GM18511 (cell line): ENCODE results near the gene SLC19A1.

Experiments used
- ATAC-seq: cut with Tn5 transposase; IDR thresholded peaks from one replicate; pipeline ENCODE4 v1.9.1; 2021; ENCODE audit warnings: mild to moderate bottlenecking, moderate library complexity; ENCODE audit not compliant: unreplicated experiment

The SLC19A1 gene

DNA sequence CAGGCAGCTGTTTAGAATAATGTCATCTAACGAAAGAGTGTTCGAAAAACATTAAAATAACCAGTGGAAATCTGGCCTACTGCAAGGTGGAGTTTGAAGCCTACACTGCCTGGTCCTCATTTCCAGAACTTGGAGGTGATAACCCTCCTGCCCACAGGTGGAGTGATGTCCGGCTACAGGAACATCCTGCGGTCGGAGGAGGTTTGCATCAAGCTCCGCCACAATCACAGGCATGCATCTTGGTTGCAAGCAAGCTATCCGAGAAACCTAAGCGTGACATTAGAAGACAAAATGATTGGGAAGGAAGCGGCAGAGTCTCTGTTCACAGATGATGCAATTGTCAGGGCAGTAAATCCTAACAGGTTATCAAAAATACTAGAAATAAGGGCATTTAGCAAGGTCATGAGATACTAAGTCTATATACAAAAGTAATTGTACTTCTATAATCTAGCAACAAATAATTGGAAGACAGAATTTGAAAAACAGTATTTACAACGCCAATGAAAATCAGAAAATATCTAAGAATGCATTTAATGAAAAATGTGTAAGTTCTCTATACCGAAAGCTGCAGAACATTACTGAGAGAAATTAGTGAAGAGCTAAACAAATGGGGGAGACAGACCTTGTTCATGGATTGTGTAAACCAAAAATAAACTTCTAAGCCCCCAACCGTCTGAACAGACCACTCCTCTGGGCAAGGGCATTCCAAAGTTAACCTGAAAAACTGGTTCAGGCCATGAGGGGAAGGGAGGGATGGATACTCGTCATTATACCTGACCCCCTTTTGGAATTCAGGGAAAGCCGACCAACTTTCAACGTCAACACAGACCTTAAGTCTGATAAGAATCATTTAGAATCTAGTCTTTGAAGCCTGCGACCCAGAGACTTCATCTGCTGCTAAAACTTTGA lies 4.7 kb upstream of the SLC19A1 start:
- no peak for ATAC-seq

DNA sequence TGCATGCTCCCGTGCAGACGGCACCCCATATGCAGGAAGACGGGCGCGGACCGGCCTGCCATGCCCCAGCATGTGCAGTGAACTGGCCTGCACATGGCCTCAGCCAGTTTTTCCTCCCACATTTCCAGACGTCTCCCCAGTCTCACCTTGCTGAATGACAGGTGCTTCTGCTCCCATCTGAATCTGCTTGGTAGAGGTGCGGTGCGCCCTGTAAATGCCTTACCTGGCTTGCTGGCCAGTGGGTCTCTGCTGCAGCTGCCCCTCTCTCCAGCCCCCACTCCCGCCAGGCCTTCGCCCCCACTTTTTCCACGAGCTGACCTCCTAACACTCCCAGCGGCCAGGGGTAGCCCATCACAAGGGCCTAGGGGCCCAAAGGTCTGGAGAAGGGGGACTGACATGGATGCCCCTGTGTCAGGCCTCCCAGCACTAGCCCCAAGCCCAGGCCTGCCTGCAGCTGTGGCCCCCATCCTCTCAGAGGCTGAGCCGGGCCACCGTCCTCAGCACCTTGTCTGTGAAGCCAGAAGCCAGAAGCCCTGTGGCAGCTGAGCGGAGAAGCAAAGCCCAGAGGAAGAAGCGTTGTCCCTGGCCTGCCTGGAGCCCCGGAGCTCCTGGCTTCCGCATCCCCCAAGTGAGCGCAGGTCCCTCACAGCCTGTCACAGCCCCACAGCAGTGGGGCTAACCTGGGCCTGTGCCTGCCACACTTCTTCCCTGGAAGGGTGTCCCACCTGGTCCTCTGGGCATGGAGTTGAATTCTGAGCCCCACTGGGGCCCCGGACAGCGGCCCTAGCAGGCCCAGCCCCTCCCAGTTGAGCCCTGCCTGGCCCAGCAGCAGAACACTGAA lies 3.7 kb upstream of the SLC19A1 start:
- no peak for ATAC-seq

DNA sequence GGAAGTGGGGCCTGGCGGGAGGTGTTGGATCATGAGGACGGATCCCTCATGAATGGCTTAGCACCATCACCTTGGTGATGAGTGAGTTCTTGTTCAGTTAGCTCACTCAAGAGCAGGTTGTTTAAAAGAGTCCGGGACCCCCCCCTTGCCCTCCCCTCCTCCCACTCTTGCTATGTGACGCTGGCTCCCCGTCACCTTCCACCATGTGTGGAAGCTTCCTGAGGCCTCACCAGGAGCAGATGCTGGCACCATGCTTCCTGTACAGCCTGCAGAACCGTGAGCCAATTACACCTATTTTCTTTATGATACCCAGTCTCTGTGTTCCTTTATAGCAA lies 3.0 kb upstream of the SLC19A1 start:
- no peak for ATAC-seq

DNA sequence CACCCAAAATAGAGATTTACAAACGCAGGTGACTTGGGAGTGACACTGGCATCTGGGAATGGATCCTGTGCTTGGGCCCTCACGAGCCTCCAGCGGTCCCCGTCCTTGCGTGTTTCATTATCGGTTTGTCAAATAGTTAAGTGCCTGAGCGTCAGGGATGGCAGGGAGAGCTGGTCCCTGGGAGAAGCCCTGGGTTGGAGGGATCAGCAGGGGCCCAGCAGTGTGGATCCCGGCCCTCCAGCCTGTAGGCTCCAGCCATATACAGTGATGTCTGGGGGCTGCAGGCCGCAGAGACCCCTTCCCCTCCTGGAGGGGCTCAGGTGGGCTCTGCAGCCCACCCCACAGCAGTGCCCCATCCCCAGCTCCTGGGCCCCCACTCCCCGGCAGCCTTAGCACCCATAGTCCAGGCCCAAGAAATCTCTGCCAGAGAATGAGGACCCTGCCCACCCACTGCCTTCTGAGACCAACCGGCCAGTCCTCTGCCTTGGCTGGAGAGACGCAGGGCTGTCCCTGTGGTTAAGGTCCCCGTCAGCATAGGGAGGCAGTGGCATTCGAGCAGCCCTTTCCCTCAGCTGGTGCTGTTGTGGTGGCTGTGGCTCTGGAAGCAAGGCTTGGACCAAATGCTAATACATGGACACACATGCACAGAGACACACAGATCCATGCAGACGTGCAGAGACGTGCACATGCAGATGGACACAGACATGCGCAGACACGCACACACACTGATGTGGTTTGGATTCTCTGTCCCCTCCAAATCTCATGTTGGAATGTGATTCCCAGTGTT lies 2.4 kb upstream of the SLC19A1 start:
- ATAC-seq: no peak

DNA sequence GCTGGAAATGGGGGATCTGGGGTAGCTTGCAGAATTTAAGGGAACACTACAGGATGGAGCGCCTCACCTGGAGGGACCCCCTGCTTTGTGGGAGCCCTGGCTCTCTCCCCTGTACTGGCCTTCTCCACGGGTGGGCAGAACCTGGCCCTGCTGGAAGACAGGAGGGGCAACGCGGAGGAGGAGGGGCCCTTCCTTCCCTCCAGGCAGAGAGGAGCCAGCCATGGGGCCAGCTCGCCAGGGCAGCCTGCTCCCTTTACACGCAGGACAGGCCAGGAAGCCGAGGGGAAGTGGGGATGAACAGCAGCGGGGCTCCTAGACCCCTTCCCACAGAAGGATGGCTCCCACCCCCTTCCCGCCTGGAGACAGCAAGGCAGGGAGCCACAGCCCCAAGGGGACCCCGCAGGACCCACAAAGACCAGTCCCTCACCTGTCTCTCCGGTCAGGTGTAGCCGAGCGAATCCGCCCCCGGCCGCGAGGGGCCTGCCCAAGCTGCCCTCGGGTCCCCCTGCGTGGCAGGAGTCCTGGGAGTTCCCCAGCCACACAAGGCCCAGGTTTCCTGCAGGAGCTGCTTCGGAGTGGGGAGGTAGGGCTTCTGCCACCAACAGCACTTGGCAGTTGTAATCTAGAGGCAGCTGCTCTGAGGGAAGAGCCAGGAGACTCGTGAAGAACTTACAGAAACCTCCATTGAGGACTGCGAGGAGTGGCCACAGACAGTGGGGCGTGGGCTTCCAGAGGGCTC lies 1.6 kb upstream of the SLC19A1 start:
- ATAC-seq: no peak

DNA sequence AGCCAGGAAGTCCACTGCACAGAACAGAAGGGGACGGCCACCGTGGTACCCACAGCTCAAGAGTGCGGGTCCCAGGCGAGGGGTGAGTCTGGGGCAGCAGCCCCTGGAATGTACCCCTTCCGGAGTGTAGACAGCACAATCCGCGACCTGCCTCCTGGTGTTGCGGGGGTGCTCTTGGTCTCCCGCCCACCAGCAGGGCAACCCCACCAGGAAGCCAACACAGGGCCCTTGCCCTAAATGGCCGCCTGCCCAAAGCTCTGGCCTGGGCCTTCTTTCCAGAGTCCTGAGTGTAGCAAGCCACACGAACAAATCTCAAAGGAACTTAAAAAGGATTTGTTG lies 1.1 kb upstream of the SLC19A1 start:
- no peak for ATAC-seq

DNA sequence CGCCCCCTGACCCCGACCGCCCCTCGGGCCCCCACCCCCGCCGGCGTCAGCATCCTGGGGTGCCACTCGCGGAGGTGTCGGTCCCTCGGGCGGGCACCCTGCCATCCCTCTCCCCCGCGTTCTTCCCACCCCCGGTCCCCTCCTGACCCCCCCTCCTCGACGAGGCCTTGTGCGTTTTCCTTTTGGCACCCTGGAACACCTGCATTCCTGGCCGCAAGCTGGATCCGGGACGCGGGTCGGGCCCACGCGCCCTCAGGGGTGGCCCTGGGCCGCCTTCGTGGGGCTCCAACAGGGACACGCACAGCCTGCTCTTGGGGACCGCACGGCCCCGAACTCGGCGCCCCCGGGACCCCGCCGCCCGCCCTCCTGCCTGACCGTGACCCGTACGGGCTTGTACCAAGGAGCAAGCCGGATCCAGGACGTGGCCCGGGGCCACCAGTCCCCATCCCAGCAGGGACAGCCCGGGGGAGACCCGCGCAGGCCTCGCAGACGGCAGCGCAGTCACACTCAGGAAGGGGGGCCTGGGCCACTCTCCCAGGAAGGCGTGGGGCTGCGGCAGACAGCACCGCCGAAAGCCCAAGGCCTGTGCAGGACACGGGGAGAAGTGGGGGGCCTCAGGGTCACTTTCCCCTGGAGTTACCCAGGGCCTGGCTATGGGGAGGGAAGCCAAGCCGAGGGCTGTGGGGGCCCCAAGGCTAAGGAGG lies 579 bp upstream of the SLC19A1 start:
- ATAC-seq: no peak

DNA sequence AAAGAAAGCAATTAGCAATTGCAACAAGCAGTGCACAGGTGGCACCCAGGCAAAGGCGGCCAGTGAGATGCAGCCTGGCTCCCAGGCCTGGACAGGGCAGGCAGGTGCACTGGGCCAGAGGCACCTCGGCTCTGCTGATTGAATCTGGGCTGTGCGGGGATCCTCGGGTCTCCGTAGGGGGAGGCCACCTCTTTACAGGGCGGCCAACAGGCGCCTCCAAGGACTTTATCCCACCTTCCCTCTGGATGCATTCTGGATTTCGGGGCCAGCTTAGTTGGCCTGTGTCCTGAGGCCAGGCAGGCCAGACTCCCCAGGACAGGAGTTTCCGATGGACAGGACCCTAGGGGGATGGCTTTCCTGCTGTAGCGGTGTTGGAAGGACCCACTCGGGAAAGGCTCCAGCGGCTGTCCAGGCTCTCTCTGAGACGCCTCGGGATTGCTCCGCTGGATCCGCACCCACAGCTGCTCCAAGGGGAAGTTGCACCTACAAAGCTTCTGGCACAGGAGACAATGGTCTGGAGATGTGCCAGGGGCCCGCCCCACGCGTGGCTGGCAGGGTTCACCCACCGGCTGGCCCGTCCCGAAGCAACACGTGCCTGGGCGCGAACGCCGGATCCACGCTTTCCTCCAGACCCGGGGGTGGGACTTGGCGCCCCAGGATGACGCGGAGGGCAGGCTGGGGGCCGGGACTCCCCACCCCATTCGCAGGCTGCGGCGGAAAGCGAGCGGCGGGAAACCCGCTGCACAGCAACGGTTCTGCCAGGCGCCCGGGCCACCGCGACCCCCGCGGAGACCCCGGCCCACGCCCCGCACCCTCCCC lies 810 bp downstream of the SLC19A1 start:
- peak; percentile 61 for ATAC-seq

DNA sequence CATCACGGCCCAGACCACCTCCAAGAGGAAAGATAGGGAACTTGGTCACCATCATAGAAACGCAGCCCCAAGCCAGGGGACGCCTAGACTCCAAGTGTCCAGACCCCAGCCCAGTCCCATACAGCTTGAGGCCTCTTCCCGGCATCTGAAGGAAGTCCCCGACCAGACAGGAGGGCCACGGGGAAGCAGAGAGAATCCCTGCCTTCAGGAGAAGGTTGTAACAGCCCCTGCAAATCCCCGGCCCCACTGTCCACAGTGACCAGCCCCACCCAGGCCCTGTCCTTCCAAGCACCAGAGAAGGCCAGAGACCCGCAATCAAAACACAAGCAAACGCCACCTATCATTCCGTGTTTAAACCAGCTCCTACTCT lies 1.7 kb downstream of the SLC19A1 start:
- ATAC-seq: no peak

DNA sequence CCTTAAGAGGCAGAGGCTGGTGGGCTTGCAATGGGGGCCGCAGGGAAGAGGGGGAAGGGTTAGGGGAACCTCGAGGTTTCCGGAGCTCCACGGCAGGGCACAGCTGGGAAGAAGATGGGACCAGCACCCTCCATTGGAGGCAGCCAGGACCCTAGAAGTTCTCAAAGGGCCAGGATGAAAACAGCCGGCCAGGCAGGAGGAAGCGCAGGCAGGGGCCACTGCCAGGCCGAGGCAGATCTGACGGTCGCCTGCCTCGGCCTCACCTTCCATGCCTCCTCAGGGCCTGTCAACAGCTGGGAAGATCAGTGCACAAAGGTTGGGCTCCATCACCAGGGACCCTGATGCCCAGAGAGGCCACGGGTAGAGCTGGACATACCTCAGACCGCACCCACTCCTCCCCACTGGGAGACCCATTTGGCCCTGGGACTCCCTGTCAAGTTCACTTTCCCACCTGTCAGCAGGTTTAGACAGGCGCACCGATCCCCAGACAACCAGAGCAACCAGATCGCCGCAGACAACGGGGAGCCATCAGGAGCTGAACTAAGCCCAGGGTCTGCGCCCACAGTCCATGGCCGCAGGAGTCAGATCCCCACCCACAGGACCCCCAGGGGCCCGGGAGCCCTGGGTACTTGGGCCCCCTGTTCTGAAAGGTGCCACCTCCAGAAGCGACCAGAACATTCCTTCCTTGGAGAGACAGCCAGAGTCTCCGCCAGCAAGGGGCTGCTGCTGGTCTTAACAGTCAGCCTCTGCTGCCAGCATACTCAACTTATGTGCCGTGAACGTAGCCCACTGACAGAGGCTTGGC lies 2.2 kb downstream of the SLC19A1 start:
- no peak for ATAC-seq

DNA sequence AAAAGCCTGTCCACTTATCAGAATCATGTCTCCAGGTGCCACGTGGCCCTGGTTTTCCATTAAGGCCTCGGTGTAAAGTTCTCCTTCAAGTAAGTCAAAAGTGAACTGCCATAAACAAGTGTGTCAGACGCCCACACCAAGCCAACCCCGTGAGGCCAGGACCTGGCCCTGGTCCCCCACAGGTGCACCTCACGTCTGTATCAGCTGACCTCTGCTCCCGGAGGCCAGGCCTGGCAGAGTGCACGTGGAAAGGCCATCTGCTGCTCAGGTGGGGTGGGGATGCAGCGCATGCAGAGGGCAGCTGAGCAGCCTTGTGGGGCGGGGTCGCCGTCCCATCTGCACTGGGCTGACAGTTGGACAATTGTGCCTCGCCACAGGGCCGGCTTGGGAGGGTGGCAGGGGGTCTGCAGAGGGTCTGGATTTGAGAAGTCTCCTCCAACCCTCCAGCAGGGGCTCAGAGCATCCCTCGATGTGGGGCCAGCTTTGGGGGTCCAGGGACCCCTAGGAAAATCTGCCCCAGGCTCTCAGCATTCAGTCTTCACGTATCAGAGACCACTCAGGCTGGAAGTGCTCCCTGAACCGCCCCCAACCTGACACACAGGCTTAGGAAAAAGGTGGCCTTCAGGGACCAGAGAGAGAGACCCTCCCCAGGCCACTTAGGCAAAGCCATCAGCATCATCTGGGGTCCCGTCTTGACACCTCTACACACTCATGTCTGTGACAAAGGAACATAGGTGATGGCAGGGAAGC lies 3.0 kb downstream of the SLC19A1 start:
- no peak for ATAC-seq

DNA sequence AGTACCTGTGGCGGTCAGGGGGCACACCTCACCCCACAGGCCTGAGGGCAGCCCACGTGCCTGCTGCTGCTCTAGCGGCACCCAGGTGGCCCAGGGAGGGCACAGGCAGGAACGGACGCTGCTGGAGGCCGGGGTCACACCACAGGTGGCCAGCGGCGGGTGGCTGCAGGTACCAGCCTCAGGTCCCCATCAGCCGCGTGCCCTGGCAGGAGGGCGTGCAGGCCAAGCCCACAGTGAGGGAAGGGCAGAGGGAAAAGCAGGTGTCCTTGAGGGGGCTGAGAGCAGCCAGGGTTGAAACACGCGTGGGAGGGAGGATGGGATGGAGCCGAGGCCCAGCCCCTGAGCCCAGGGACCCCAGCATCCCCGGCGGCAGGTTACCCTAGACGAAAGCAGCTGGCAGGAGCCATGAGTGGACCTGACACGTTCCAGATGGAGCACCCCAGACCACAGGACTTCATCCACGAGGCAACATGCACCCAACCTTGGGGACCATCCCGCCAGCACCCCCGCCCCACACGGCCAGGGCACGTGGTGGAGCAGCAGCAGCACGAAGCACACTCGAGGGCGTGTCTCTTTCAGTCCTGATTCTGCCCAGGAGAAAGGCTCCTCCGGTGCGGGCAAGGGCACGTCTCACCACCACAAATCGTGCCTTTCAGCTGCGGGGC lies 3.7 kb downstream of the SLC19A1 start:
- no peak for ATAC-seq

DNA sequence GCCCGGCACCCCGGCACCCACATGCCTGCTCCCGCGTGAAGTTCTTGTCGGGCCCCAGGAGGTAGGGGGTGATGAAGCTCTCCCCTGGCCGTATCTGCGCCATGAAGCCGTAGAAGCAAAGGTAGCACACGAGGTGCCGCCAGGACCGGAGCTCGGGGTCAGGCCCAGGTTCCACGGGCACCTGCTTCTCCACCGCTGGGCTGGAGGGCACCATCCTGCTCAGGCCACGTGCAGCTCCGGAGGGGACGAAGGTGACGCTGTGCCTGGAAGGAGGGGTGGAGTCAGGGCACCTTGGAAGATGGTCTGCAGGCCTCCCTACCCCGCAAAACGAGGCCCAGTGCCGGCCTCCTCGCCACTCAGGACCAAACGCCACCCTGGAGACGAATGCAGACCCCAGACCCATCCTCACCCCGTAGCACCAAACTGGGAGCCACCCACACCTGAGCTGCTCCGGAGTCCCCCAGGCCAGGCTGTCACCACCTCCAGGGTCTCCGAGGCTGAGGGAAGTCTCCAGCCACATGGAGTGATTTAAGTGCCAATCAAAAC lies 4.4 kb downstream of the SLC19A1 start:
- no peak for ATAC-seq

DNA sequence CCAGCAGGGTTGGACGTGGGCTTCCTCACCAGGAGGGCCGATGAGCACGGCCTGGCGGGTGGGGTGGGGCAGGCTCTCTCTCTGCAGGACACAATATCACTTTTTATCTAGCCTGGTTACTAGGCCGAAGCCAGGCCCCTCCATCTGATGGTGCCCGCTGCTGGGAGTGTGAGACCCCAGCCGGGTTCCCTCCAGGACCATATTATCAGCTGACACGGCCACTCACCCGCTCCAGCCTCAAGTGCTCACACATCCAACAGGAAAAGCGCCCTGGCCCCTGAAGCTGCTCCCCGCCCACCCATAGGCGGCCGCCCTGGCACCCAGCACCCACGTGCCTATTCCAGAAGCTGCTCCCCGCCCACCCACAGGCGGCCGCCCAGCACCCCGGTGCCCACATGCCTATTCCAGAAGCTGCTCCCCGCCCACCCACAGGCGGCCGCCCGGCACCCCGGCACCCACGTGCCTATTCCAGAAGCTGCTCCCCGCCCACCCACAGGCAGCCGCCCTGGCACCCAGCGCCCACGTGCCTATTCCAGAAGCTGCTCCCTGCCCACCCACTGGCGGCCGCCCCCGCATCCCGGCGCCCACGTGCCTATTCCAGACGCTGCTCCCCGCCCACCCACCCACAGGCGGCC lies 5.0 kb downstream of the SLC19A1 start:
- ATAC-seq: no peak

DNA sequence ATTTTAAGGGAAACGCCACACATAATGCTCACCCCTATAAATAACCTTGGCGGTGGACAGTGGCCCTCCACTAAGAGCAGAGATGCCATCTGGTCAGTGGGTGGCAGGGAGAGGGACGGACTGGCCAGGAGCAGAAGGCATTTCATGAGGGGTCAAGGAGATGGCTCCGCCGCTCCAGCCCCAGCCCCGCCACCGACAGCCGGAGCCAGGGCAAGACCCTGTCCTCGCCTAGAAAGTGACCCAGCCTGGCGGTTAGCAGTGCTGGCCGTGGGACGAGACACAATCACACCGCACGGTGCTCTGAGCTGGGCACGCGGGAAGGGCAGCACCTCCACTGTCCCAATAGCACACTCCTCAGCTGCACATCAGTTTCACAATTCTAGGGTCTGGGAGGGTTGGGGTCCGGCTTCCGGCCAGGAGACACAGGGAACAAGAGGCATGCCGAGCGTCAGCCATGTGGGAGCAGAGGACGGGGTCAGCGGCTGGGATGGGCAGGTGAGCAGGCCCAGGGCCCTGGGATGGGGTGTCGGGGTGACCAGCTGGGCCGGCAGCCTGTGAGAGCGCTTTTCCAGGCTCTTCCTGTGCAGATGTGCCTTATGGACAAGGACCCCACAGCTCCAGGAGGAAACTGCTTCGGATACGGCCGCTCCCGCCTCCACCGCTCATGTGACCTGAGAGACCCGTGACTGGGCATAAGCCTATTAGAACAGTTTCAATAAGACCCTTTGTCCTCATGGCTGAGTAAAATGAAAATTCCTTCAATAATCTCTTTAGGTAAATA lies 5.7 kb downstream of the SLC19A1 start:
- ATAC-seq: no peak
